HG02798 (cell line): Measurements from ENCODE around the gene PARD3.
"Not testable (repeated sequence)": the region's sequence is repeated elsewhere in the genome, so short reads cannot be mapped to it uniquely, and the experiment has no call there.

Experiments
- ATAC-seq: cut with Tn5 transposase; IDR thresholded peaks from one replicate; pipeline ENCODE4 v1.9.1; 2021; ENCODE audit warnings: mild to moderate bottlenecking; ENCODE audit not compliant: unreplicated experiment, poor library complexity

Gene PARD3

GRCh38 chr10:34081347-34081743 is 733.8 kb downstream of the PARD3 start:
- no peak for ATAC-seq

- ATAC-seq: no peak
Observed at GRCh38 chr10:34080485-34081346, 734.4 kb downstream of the PARD3 start.

DNA sequence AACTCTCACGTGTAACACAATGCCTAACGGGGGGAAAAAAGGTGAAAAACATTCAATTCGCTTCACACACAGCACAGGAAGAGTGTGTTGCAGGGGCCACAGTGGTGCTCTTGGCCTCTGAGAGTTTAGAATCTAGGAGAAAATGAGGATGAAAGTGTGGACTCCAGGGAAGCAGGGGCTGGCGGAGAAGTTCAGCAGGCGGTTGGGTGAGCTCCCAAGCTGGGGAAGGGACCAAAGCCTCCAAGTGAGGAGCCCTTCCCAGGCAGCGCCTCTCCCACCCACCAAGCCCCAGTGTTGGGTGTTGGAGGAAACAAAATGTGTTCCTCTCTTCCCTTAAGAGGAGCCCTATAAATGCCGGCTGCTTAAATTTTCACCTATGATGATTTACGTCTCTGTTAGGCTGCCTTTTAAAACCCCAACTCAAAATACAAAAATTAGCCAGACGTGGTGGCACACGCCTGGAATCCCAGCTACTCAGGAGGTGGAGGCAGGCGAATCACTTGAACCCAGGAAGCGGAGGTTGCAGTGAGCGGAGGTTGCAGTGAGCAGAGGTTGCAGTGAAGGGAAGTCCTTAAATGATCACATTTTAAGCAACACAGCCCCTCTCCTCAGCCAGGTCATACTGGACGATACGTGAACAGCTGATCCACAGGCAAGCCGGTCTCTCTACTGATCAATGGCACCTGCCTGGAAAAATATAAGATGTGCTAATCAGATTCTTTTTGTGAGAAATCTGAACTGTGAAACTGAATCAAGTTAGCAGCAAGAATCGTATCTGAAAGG is 735.2 kb downstream of the PARD3 start:
- no peak for ATAC-seq

DNA sequence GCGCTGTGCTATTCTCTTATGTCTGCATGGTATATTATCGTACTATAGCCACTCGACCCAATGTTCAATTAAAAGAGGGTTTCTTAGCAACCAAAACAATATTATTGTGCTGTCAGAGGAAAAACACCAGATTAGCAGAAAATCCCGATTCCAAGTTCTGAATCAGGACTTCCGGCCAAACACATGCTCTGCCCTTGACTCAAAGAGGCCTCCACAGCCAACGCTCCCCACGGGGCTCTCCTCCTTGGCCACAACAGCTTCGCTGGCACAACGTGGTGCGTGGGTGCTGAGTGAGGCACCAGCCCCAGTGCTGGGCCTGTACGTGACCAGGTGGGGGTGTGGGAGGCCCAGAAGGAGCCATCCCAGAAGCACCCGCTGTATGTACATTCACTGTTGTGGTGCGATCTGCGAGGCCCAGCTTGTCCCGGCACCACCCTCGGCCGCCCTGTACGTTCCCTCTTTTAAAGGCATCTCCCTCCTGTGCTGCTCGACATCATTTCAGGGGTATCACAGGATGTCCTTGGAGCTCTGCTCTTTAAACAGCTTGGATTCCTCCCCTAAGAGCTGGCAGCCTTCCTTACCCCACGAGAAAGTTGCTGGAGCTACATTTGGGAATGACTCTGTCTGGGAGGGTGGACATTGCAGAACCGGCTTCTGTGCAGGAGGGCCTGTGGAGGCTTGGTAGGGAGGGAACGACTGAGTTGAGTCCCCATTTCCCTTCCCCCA is 736.2 kb downstream of the PARD3 start:
- no peak for ATAC-seq

GRCh38 chr10:34078017-34078744 is 736.9 kb downstream of the PARD3 start:
- ATAC-seq: no peak

- no peak for ATAC-seq
Observed at GRCh38 chr10:34076443-34076842, 738.7 kb downstream of the PARD3 start.

DNA sequence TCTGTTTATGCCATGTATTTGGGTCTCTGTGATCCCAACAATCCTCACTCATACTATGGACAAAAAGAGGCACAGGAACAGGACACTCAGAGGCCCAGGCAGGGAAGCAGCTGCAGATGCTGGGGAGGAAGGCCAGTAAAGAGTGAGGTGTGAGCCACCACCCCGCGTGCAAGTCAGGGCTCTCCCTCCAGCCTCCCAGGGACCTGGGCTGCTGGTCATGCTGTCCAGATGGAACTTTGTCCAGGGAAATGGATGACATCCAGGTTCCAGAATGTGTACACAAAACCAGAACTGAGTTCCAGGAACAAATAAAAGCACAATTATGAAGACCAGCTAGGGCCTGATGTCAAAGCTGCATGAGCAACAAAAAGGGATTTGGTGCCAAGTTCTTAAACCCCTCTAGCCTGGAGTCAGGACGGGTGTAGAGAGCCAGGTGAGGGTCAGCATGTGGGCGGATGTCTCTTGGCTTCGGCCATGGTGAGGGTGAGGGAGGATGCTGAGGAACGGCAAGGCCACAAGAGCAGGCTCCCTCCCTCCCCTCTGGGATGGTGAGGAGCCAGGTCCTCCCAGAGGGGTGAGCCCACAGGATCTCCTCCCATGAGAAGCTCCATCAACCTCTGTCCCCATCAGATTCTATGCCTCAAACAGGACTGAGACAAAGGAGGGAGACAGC is 739.7 kb downstream of the PARD3 start:
- no peak for ATAC-seq

- ATAC-seq: no peak
Observed at GRCh38 chr10:34074051-34074450, 741.0 kb downstream of the PARD3 start.

DNA sequence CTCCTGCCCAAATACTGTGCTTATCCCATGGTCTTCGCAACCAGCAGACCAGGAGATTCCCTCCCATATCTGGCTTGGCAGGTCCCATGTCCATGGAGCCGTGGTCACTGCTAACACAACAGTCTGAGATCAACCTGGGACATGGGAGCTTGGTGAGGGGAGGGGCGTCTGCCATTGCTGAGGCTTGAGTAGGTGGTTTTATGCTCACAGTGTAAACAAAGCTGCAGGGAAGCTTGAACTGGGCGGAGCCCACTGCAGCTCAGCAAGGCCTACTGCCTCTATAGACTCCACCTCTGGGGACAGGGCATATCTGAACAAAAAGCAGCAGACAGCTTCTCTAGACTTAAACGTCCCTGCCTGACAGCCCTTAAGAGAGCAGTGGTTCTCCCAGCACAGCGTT is 747.4 kb downstream of the PARD3 start:
- not testable (repeated sequence) for ATAC-seq

DNA sequence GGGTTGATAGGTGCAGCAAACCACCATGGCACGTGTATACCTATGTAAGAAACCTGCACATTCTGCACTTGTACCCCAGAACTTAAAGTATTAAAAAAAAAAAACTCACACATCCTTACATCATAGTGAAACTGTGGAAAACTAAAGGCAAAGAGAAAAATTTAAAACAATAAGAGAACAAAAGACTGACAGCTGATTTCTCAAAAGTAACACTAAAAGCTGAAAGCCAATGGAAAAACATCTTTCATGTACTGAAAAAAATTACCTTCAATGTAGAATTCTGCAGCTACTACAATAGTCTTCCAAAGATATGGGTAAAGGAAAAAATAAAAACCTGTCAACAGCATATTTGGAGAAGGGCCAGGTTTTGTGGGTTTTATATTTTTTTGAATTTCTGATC is 751.5 kb downstream of the PARD3 start:
- no peak for ATAC-seq

- ATAC-seq: no peak
Observed at GRCh38 chr10:34061841-34062240, 753.3 kb downstream of the PARD3 start.
